Aorta (tissue), 5 donors: ENCODE measurements around the gene C8A. TPM values are rescaled to one million over a fixed set of nuclear protein-coding genes. Genes with fewer than 3 reads are reported as not detected.

Source experiments
- ATAC-seq: fragments of 200-7000 bp; cut with Tn5 transposase; one replicate; pipeline ENCODE4 v1.9.1; 2022; ENCODE audit warnings: moderate library complexity; ENCODE audit not compliant: low FRiP score
- DNase-seq, 2 donors: peaks; one replicate each; pipeline ENCODE4 v3.0.0-alpha.2; 2020
- H3K27ac ChIP-seq, 2 donors: one replicate each; pipeline ENCODE4 v1.5.1; 2013; ENCODE audit warnings: low read length in 2 of 2, mild to moderate bottlenecking in 2 of 2, moderate library complexity in 2 of 2, control low read depth in 1 of 2, inconsistent platforms in 1 of 2, low read depth in 1 of 2
- H3K27me3 ChIP-seq, 2 donors: one replicate each; pipeline ENCODE4 v1.6.1; 2013; ENCODE audit warnings: control low read depth in 1 of 2, low read length in 1 of 2, mild to moderate bottlenecking in 1 of 2, moderate library complexity in 1 of 2; ENCODE audit not compliant: insufficient read depth in 2 of 2, control insufficient read depth in 1 of 2
- H3K36me3 ChIP-seq, 2 donors: one replicate each; pipeline ENCODE4 v1.6.1; 2013; ENCODE audit warnings: control low read depth in 1 of 2, low read length in 1 of 2, mild to moderate bottlenecking in 1 of 2; ENCODE audit not compliant: insufficient read depth in 2 of 2, control insufficient read depth in 1 of 2
- H3K4me1 ChIP-seq, 2 donors: one replicate each; pipeline ENCODE4 v1.6.1; 2013; ENCODE audit warnings: low read length in 2 of 2, control low read depth in 1 of 2, mild to moderate bottlenecking in 1 of 2, moderate library complexity in 1 of 2; ENCODE audit not compliant: insufficient read depth in 2 of 2, control insufficient read depth in 1 of 2
- H3K4me3 ChIP-seq, 2 donors: one replicate each; pipeline ENCODE4 v1.5.1; 2013; ENCODE audit warnings: low read length in 2 of 2, control low read depth in 1 of 2, mild to moderate bottlenecking in 1 of 2
- H3K9me3 ChIP-seq: one replicate; pipeline ENCODE4 v1.6.1; 2013; ENCODE audit warnings: mild to moderate bottlenecking, low read length; ENCODE audit not compliant: control insufficient read depth
- WGBS, 2 donors: extraction: QIAGEN DNeasy Blood & Tissue Kit; methylation state at CpG; one replicate each; pipeline ENCODE4 v1.1.7; 2013; 5-methylcytosine and 5-hydroxymethylcytosine counted together
- intact Hi-C, 2 donors: fragments of 100-400 bp; cut with DNase I; formaldehyde crosslinking; loops; one replicate each; pipeline versions ENCODE4 v1.14.2 to v1.15.0; 2022
- polyA plus RNA-seq, 2 donors: library from polyadenylated mRNA; stranded (reverse); fragments of 200-250 nt; gene quantifications; one replicate each; pipeline ENCODE4 v1.2.3, GENCODE V29; 2013
- total RNA-seq, 2 donors: library from RNA; stranded (reverse); fragmentation: NEBNext Ultra II Directional; extraction: Animal tissue kit (Norgen Biotek cat#: 25700); gene quantifications; one replicate each; pipeline ENCODE4 v1.2.1, GENCODE V29; 2021
- donor health status: healthy with polysubstance abuse.
- donor health status: Bipolar disorder and iron deficiency.
- donor health status: DM: no; HTN: no; CAD: no.
- donor health status: DM: no; HTN: no; CAD: no.
- donor health status: DM: yes; HTN: yes; CAD: no.

The C8A gene
- total and polyA plus RNA-seq, 4 donors: not detected

DNA sequence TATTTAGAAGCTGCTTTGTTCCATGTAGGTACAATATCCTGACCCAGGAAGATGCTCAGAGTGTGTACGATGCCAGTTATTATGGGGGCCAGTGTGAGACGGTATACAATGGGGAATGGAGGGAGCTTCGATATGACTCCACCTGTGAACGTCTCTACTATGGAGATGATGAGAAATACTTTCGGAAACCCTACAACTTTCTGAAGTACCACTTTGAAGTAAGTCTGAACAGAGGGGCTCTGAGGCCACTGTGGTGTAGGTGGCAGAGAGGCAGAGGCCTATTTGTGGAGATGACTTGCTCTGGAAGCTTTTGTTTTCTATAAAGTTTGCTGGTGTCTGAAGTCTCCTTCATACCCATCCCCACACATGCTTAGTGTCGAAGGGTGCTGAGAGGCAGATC is 26.8 kb downstream of the C8A start:
- no peak overlapping the region for H3K4me3 ChIP-seq
- intact Hi-C loops: no loop called here
- DNase-seq: no peak
- H3K36me3 ChIP-seq: no peaks in the 10 kb centered on the region
- no peak overlapping the region for H3K27ac ChIP-seq
- no peak for ATAC-seq
- 92 to 96% methylated on average over 6 of the region's 6 CpGs for WGBS, 2 donors
- no peaks in the 10 kb centered on the region for H3K27me3 ChIP-seq
- no peaks in the 10 kb centered on the region for H3K9me3 ChIP-seq
- H3K4me1 ChIP-seq: no peaks in the 10 kb centered on the region

DNA sequence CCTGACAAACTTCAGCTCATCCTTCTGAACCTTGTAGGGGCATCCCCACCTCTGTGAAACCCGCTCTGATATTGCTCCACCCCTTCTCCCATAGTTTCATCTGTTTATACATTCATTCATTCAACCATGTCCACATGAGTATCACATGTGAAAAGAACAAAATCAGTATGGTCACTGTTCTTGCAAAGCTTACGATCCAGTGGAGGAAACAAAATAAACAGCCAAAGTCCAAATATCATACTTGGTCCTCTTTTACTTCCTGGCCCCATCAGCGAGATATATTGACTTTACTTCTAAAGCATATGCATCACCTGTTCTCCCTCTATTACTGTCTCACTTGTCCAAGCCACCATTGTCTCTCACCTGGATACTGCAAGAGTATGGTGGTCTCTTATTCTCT is 35.6 kb downstream of the C8A start:
- Histone ChIP-seq H3K27ac (no peak overlapping the region), H3K9me3 (no peaks in the 10 kb centered on the region), H3K4me3 (no peak overlapping the region), H3K27me3 (no peaks in the 10 kb centered on the region), H3K4me1 (no peaks in the 10 kb centered on the region), H3K36me3 (no peaks in the 10 kb centered on the region)
- DNase-seq (no peak), ATAC-seq (no peak)
- intact Hi-C loops: no loop called here
- 70 to 80% methylated on average over 3 of the region's 3 CpGs for WGBS, 2 donors

DNA sequence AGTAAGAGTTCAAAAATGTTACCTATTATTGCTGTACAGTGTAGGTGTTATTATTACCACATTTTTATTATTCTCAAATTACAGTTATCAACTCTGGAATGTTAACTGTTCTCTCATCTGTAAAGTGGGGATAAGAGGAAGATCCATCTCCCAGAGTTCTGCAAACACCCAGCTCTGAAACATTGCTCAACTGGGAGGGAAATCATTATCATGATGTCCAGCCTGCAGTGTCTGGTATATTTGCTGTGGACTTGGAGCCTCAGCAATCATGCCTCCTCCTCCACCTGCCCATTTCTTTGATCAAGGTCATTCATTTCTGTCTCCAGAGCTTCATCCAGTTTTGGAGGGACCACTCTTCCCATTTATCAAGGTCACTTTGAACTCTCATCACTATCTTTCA is 39.4 kb downstream of the C8A start:
- ATAC-seq (no peak), DNase-seq (no peak)
- Histone ChIP-seq H3K4me1 (no peaks in the 10 kb centered on the region), H3K9me3 (peaks cover 1% of the 10 kb centered on the region), H3K36me3 (no peaks in the 10 kb centered on the region), H3K27ac (no peak overlapping the region), H3K27me3 (no peaks in the 10 kb centered on the region), H3K4me3 (no peak overlapping the region)
- intact Hi-C loops: no loop called here

DNA sequence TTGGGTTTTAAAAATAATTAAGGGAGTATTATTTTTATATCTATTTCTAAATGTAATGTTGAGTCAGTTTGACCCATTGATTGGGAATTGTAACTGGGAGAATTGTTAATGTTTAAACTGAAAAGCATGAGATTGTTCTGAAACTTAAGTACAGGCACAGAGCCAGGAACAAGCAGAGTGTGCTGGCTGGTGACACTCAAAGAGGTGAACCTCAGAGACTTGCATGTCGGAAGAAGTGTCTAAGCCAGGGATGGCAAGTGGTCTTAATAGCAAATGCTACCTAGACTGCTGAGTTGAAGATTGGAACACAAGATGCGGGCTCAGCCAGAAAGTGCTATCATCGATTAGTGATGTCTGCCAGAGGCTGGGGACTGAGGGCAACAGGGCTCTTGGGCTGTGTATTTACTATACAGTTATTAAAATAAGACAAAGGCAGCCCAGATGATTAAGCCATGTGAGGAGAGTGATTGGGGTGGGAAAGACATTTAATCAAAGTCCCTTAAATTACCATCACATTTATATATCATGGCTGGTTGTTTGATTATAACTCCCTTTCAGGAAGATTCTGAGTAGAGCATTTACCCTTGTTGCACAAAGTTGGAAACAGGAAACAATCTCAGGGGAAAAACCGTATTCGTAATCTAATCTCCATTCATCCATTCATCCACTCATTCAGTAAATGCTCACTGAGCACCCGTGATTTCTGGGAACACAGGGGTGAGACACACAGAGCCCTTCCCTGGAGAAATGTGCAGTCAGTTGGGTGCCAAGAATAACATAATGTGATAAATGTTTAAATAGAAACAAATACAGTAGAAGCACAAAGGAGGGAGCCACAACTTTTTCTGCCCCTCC is 42.8 kb downstream of the C8A start:
- H3K9me3 ChIP-seq: peaks cover 1% of the 10 kb centered on the region
- WGBS, 2 donors: 51 to 55% methylated on average over 6 of the region's 6 CpGs
- H3K4me1 ChIP-seq: no peaks in the 10 kb centered on the region
- intact Hi-C loops: no loop called here
- ATAC-seq (no peak), DNase-seq (no peak)
- no peaks in the 10 kb centered on the region for H3K27me3 ChIP-seq
- H3K27ac ChIP-seq: no peak overlapping the region
- H3K4me3 ChIP-seq: no peak overlapping the region
- H3K36me3 ChIP-seq: no peaks in the 10 kb centered on the region

DNA sequence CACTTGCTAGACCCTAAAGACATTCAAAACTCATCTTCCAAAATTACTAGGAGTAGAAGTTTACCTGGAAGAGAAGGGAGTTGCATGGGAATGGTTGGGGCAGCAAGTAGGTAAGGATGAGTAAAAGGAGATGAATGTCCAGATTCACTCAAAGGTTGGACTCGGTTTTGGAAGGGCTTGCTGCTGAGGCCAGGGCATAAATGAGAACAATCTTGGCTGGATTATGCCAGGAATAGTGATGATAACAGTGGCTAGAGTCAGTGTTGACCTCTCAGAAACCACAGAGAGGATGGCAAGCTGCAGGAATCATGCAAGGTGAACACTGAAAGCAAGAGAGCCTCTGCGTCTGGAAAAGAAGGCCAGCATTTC is 43.4 kb downstream of the C8A start:
- H3K36me3 ChIP-seq: no peaks in the 10 kb centered on the region
- DNase-seq: no peak
- no peak overlapping the region for H3K27ac ChIP-seq
- H3K4me1 ChIP-seq: no peaks in the 10 kb centered on the region
- intact Hi-C loops: no loop called here
- no peaks in the 10 kb centered on the region for H3K27me3 ChIP-seq
- H3K4me3 ChIP-seq: no peak overlapping the region
- 72 to 73% methylated on average over 2 of the region's 2 CpGs for WGBS, 2 donors
- H3K9me3 ChIP-seq: peaks cover 1% of the 10 kb centered on the region
- ATAC-seq: no peak

DNA sequence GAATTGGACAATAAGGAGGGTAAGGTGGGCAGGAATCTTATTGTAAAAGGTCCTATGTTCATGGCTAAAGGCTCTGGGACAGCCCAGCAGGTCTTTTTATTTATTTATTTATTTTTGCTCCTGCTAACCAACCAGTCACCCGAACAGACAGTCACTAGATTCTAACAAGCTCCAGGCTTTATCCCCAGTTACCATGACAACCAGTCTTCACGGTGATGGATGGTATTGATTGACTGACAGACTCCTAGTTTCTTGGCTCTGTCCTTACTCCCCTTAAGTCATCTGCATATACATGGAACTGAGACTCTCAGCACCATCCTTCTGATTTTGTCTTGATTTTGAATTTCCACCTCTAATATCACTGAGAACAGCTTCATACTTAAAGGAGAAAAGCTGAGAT is 44.3 kb downstream of the C8A start:
- no peak for DNase-seq
- intact Hi-C loops: no loop called here

DNA sequence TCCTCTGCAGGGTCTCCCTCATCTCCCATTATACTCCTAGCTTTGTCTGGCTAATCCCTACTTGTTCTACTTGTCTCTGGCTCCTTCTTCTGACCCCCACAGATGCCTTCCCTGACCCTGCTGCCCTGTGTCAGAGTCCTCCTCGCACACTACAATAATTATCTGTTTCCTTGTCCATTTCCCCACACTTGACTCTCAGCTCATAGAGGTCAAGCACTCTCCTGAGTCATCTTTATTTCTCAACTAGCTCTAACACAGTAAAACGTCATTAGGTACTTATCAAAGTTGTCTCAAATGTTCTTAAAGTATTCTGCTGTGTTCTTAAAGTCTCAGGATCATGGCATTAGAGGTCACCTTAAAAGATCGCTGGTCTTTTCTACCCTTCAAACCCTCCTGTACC is 47.1 kb downstream of the C8A start:
- no peak overlapping the region for H3K4me3 ChIP-seq
- no peak for ATAC-seq
- no peaks in the 10 kb centered on the region for H3K27me3 ChIP-seq

More for the DNA sequence above, 44.3 kb downstream of the C8A start:
- no peaks in the 10 kb centered on the region for H3K4me1 ChIP-seq
- no peak for ATAC-seq
- H3K9me3 ChIP-seq: peaks cover 1% of the 10 kb centered on the region
- H3K27ac ChIP-seq: no peak overlapping the region
- no peaks in the 10 kb centered on the region for H3K36me3 ChIP-seq
- no peak overlapping the region for H3K4me3 ChIP-seq
- WGBS, 2 donors: 50 to 59% methylated on average over 2 of the region's 2 CpGs
- H3K27me3 ChIP-seq: no peaks in the 10 kb centered on the region

DNA sequence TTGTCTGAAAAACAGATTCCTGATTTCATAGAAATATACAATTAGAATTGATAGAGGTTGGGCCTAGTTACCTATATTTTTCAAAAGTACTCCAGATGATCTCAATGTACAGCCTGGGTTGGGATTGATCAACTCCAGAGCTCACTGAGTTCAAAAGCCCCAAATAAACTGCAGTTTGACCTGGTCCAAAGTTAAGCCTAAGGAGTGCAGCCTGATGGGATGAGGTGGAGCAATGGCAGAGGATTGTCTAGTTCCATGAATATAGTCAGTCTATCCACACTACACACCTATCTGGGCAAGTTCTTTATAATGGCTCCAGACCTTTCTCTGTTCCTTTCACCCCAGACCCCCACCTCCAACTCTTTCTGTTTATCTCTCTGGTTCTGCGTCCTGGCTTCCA is 49.2 kb downstream of the C8A start:
- Histone ChIP-seq H3K4me3 (no peak overlapping the region), H3K9me3 (no peaks in the 10 kb centered on the region), H3K27ac (no peak overlapping the region), H3K36me3 (no peaks in the 10 kb centered on the region), H3K4me1 (no peaks in the 10 kb centered on the region), H3K27me3 (no peaks in the 10 kb centered on the region)
- intact Hi-C loops: no loop called here
- WGBS, 2 donors: 88 to 90% methylated on average over 1 of the region's 1 CpG
- no peak for ATAC-seq
- DNase-seq: no peak

More for the DNA sequence above, 47.1 kb downstream of the C8A start:
- Histone ChIP-seq H3K36me3 (no peaks in the 10 kb centered on the region), H3K9me3 (peaks cover 1% of the 10 kb centered on the region), H3K27ac (no peak overlapping the region), H3K4me1 (no peaks in the 10 kb centered on the region)
- DNase-seq: no peak
- intact Hi-C loops: no loop called here
- 48 to 52% methylated on average over 3 of the region's 3 CpGs for WGBS, 2 donors

DNA sequence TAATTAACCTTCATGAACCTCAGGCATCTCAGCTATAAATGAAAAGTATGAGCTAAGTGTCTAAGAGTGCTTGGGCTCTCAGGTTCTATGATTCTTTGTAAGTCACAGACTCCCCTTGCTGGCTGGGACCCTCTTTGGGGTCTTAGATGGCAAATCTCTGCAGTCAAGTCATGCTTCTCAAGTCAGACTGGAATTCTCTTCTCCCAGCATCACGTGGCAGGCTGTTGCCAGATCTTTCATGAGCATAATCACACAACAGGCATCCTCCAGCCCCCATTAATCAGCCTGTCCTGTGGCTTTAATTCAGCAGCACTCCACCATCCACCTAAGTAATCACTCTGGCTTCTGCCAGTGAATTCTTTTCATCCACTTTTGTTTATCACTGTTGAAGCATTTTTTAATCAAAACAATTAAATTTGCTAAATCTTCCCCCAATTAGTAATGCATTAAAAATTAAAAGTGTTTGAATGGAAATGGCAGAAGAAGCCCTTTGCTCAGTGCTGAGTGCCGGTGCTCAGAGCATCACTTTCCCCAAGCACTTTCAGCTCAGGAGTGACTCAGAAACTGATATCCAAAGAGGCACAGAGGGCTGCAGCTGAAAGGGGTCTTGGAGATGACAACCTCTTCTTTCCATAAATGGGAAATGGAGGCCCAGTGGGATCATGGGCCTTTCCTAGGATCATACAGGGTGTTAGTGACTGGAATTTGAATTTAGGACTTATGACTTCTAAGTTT is 50.2 kb downstream of the C8A start:
- H3K27ac ChIP-seq: no peak overlapping the region
- no peak overlapping the region for H3K4me3 ChIP-seq
- WGBS, 2 donors: 52 to 61% methylated on average over 2 of the region's 2 CpGs
- ATAC-seq: no peak
- no peaks in the 10 kb centered on the region for H3K27me3 ChIP-seq
- intact Hi-C loops: no loop called here
- no peaks in the 10 kb centered on the region for H3K36me3 ChIP-seq
- no peaks in the 10 kb centered on the region for H3K4me1 ChIP-seq
- H3K9me3 ChIP-seq: no peaks in the 10 kb centered on the region
- DNase-seq: no peak
